Measurements from ENCODE around the gene APOO.
A peak's percentile ranks its signal among the peaks of the same experiment; 100 is the strongest.

Gene APOO

GRCh38 chrX:23907111-23907497 lies 634 bp downstream of the APOO start:
- no peak for DNase-seq (ENCODE audit: low read depth)
- H3K4me3 ChIP-seq (ENCODE audit: low read length) = peak overlapping the region; percentile 72
- no peak for TF ChIP-seq CTCF (conservative IDR thresholded peaks at IDR 0.05; ENCODE audit: low read depth, low read length)

- no peak for DNase-seq (ENCODE audit: low read depth)
- TF ChIP-seq CTCF (conservative IDR thresholded peaks at IDR 0.05; ENCODE audit: low read depth, low read length) = no peak
- H3K4me3 ChIP-seq (ENCODE audit: low read length) = no peak overlapping the region
Observed at GRCh38 chrX:23904096-23904495, 3.6 kb downstream of the APOO start.

- DNase-seq (ENCODE audit: low read depth) = no peak
- TF ChIP-seq CTCF (conservative IDR thresholded peaks at IDR 0.05; ENCODE audit: low read depth, low read length) = peak; percentile 46
- H3K4me3 ChIP-seq (ENCODE audit: low read length) = no peak overlapping the region
Observed at GRCh38 chrX:23902419-23902818, 5.3 kb downstream of the APOO start.

- no peak overlapping the region for H3K4me3 ChIP-seq (ENCODE audit: low read length)
- no peak for DNase-seq (ENCODE audit: low read depth)
- peak; percentile 56 for TF ChIP-seq CTCF (conservative IDR thresholded peaks at IDR 0.05; ENCODE audit: low read depth, low read length)
Observed at GRCh38 chrX:23901805-23902204, 5.9 kb downstream of the APOO start.

GRCh38 chrX:23901060-23901459 lies 6.7 kb downstream of the APOO start:
- H3K4me3 ChIP-seq (ENCODE audit: low read length) = no peak overlapping the region
- no peak for TF ChIP-seq CTCF (conservative IDR thresholded peaks at IDR 0.05; ENCODE audit: low read depth, low read length)
- no peak for DNase-seq (ENCODE audit: low read depth)

- no peak for TF ChIP-seq CTCF (conservative IDR thresholded peaks at IDR 0.05; ENCODE audit: low read depth, low read length)
- H3K4me3 ChIP-seq (ENCODE audit: low read length) = no peak overlapping the region
- no peak for DNase-seq (ENCODE audit: low read depth)
Observed at GRCh38 chrX:23900220-23900797, 7.4 kb downstream of the APOO start.

GRCh38 chrX:23898412-23898959 lies 9.3 kb downstream of the APOO start:
- H3K4me3 ChIP-seq (ENCODE audit: low read length) = no peak overlapping the region
- TF ChIP-seq CTCF (conservative IDR thresholded peaks at IDR 0.05; ENCODE audit: low read depth, low read length) = no peak
- DNase-seq (ENCODE audit: low read depth) = no peak

Data from retinal pigment epithelial cell (primary cell).